ENCODE results near the gene TSC2. TPM values are rescaled to one million over a fixed set of nuclear protein-coding genes. Genes with fewer than 3 reads are reported as not detected.
"Not testable (repeated sequence)": the region's sequence is repeated elsewhere in the genome, so short reads cannot be mapped to it uniquely, and the experiment has no call there.

The TSC2 gene
- total RNA-seq, 2 experiments from 2014 or later = 57.2 to 152 TPM

DNA sequence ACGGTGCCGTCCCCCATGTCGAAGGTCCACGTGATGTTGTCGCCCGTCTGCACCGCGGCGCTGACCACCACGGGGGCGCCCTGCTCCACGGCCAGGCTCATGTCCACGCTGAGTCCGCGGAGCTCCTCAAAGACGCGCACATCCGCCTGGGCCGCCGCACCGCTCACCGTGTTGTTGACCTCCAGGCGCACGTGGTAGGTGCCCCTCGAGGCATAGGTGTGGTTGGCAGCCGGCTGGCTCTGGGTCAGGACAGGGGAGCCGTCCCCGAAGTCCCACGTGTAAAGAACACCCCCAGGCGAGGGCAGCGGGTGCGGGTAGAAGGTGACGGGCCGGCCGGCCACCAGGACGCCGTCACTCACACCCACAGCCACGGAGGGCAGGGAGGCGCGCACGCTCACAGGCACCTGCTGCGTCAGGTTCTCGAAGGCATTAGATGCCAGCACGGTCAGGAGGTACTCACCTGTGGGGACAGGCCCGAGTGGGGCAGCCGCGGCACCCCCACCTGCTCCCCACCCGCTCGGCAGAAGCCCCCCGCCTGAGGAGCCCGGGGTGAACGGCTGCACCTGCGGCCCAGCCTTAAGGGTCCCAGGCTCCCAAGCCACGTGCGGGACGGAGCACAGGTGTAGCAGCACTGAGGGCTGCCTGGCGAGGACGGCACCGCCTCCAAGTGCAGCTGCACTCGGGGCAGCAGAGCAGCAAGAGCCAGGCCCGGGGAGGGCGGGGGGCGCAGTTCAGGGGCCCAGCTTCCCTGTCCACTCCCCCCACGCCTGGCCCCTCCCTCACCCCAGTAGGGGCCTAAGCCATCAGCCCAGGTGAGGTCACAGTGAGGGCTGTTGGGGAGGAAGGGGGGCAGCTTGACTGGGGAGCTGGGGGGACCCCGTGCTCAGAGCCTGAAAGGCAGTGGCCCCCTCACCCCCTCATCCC, 63.9 kb downstream of the TSC2 start:
- intact Hi-C loops (cut with micrococcal nuclease; ENCODE audit: unreplicated experiment); H3K9me3 ChIP-seq (ENCODE audit: low read length); H3K4me2 ChIP-seq (ENCODE audit: low read length); CTCF ChIA-PET (ENCODE audit: unreplicated experiment); H3K79me2 ChIP-seq (ENCODE audit: insufficient read depth, low read depth, low read length); H3K9me2 ChIP-seq (ENCODE audit: insufficient read depth, low read length); H2AFZ ChIP-seq (ENCODE audit: low read length); H3K27ac ChIP-seq (ENCODE audit: low read depth, low read length, poor library complexity, severe bottlenecking); H3K4me3 ChIP-seq (ENCODE audit: low read depth, low read length, poor library complexity, severe bottlenecking); H3K4me1 ChIP-seq (ENCODE audit: insufficient read depth, low read length, poor library complexity, severe bottlenecking); POLR2A ChIA-PET; H3K36me3 ChIP-seq (ENCODE audit: insufficient read depth, low read length); BruUV-seq (replicated peaks); DNase-seq (ENCODE audit: low spot score); H4K20me1 ChIP-seq (ENCODE audit: insufficient read depth, low read length): not testable (repeated sequence)

DNA sequence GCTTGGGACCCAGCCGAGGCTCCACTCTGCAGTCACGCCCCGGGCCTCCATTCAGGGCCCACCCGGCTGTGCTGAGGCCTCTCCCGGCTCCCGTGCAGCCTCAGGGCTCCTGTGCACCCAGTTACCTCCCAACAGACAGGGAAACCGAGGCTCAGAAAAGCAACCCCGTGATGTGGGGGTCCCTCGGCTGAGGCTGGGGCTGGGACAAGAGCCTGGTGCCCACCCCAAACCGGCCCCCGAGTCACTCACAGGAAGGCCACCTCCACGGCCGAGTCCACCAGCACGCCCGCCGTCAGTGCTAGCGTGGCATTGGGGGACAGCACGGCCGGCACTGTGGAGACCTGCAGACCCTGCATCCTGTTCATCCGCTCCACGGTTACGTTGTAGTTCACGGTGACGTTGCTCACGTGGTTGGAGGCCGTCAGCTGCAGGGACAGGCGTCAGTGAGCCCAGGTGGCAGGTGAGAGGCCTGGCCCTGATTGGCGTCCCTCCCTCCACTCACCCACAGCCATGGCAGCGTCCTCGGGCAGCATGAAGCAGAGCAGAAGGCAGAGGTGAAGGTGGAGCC, 64.8 kb downstream of the TSC2 start:
- BruUV-seq (replicated peaks); CTCF ChIA-PET (ENCODE audit: unreplicated experiment): not testable (repeated sequence)

DNA sequence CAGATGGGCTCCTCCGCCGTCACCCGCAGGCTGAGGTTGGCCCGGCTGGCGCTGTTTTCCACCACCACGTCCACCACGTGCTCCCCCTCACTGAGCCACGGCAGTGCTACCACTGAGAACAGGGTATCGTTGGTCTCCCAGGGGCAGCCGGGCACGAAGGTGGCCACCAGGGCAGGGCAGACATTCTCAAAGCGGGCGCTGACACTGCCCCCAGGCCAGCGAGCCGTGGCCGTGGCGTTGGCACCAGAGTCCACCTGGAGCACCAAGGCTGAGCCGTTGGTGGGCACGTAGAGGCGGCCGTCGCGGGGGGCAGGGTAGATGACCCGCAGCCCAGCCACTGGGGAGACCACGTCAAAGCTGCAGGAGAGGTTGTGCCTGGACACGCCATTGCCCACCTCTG, 66.4 kb downstream of the TSC2 start:
- H4K20me1 ChIP-seq (ENCODE audit: insufficient read depth, low read length); DNase-seq (ENCODE audit: low spot score); H2AFZ ChIP-seq (ENCODE audit: low read length); H3K36me3 ChIP-seq (ENCODE audit: insufficient read depth, low read length); H3K9me3 ChIP-seq (ENCODE audit: low read length); H3K9me2 ChIP-seq (ENCODE audit: insufficient read depth, low read length); H3K4me1 ChIP-seq (ENCODE audit: insufficient read depth, low read length, poor library complexity, severe bottlenecking); H3K4me2 ChIP-seq (ENCODE audit: low read length); POLR2A ChIA-PET; H3K27ac ChIP-seq (ENCODE audit: low read depth, low read length, poor library complexity, severe bottlenecking); CTCF ChIA-PET (ENCODE audit: unreplicated experiment); H3K79me2 ChIP-seq (ENCODE audit: insufficient read depth, low read depth, low read length); H3K4me3 ChIP-seq (ENCODE audit: low read depth, low read length, poor library complexity, severe bottlenecking); intact Hi-C loops (cut with micrococcal nuclease; ENCODE audit: unreplicated experiment); BruUV-seq (replicated peaks): not testable (repeated sequence)

More for the DNA sequence above, 64.8 kb downstream of the TSC2 start:
- H3K36me3 ChIP-seq (ENCODE audit: insufficient read depth, low read length); H2AFZ ChIP-seq (ENCODE audit: low read length); H3K9me2 ChIP-seq (ENCODE audit: insufficient read depth, low read length); H3K4me2 ChIP-seq (ENCODE audit: low read length); H3K79me2 ChIP-seq (ENCODE audit: insufficient read depth, low read depth, low read length); H3K4me3 ChIP-seq (ENCODE audit: low read depth, low read length, poor library complexity, severe bottlenecking); H3K4me1 ChIP-seq (ENCODE audit: insufficient read depth, low read length, poor library complexity, severe bottlenecking); H3K27ac ChIP-seq (ENCODE audit: low read depth, low read length, poor library complexity, severe bottlenecking); intact Hi-C loops (cut with micrococcal nuclease; ENCODE audit: unreplicated experiment); DNase-seq (ENCODE audit: low spot score); H3K9me3 ChIP-seq (ENCODE audit: low read length); H4K20me1 ChIP-seq (ENCODE audit: insufficient read depth, low read length); POLR2A ChIA-PET: not testable (repeated sequence)

DNA sequence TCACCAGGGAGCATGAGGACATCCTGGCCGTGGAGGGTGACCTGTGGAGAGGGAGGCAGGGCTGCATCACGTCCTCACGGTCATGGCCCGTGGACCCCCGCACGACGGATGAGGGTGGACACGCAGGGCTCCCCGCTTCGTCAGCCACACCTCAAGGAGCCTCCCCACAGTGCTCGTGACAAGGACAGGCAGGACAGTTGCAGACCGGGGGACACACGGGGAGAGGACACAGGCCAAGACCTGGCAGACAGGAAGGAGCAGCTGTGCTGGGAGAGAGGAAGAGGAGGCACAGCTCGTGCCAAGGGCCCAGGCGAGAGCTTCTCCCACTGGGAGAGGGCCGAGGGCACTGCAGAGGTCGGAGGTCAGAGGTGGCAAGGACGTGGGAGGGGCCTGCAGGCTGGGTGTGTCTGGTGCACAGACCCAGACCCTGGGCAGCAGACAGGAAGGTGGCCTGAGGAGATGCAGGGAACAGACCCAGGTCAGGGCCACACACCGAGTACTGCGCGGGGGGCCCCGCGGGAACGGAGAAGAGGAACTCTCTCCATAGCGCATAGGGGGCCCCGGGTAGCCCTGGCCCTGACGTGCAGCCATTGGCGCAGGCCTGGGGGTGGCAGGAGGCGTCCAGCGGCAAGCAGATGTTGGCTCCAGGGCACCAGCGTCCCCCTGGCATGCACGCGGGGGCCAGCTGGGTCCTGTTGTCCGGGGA, 67.3 kb downstream of the TSC2 start:
- H3K79me2 ChIP-seq (ENCODE audit: insufficient read depth, low read depth, low read length); H3K9me3 ChIP-seq (ENCODE audit: low read length); DNase-seq (ENCODE audit: low spot score); H3K36me3 ChIP-seq (ENCODE audit: insufficient read depth, low read length); H3K4me1 ChIP-seq (ENCODE audit: insufficient read depth, low read length, poor library complexity, severe bottlenecking); POLR2A ChIA-PET; CTCF ChIA-PET (ENCODE audit: unreplicated experiment); intact Hi-C loops (cut with micrococcal nuclease; ENCODE audit: unreplicated experiment); H2AFZ ChIP-seq (ENCODE audit: low read length); H3K9me2 ChIP-seq (ENCODE audit: insufficient read depth, low read length); H3K27ac ChIP-seq (ENCODE audit: low read depth, low read length, poor library complexity, severe bottlenecking); H3K4me3 ChIP-seq (ENCODE audit: low read depth, low read length, poor library complexity, severe bottlenecking); H3K4me2 ChIP-seq (ENCODE audit: low read length); H4K20me1 ChIP-seq (ENCODE audit: insufficient read depth, low read length); BruUV-seq (replicated peaks): not testable (repeated sequence)
